Fibroblast of peridontal ligament (primary cell): ENCODE data around the gene ZNF365.
A peak's percentile ranks its signal among the peaks of the same experiment; 100 is the strongest.
"Not testable (repeated sequence)": the region's sequence is repeated elsewhere in the genome, so short reads cannot be mapped to it uniquely, and the experiment has no call there.

Experiments
- DNase-seq: peaks from one replicate; pipeline ENCODE4 v3.0.0-alpha.2; 2010; ENCODE audit errors: extremely low read depth

ZNF365 gene

DNA sequence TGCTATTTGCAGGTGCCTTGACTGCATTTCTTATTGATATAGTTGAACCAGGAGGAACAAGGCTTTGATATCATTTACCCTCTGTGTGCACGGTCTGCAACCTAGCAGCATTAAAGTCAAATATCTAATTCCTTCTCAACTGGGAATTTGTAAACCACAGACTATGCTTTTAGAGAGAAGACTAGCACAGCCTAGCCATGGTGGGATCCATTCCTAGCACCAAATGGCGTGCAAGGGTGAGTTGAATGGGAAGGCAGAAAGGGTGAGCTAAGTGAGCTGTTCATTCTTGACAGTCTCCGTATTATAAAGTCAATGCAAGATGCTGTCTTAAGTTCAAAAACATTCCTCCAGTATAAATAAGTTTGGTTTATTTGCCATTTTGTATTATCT is 2.9 kb downstream of the ZNF365 start:
- no peak for DNase-seq

DNA sequence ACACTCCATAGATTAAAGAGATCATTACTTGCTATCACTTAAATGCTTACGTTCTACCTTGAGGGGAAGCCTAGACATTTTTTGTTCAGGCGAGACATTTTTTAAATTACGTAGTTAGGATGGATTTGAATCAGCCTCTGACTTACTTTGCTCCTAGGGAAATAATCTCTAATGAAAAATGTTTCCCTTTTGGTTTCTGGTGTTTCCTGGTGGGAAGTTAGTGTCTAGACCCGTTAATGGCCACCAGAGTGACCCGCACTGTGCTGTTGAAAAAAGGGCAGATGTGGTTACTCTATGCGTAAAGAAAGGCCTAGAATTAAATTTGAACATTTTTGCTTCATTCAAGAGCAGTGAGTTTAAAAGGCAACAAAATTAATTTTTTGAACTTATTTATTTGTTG is 3.8 kb downstream of the ZNF365 start:
- no peak for DNase-seq

DNA sequence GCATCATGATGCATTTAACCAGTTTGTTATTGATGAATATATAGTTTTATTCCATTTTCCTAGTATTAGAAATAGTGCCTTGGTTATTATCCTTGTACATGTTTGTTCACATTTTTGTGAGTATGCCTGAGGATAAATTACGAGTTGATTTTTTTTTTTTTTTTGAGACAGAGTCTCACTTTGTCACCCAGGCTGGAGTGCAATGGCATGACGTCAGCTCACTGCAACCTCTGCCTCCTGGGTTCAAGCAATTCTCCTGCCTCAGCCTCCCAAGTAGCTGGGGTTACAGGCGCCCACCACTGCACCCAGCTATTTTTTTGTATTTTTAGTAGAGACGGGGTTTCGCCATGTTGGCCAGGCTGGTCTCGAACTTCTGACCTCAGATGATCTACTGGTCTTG is 4.7 kb downstream of the ZNF365 start:
- DNase-seq, result not testable (repeated sequence)

DNA sequence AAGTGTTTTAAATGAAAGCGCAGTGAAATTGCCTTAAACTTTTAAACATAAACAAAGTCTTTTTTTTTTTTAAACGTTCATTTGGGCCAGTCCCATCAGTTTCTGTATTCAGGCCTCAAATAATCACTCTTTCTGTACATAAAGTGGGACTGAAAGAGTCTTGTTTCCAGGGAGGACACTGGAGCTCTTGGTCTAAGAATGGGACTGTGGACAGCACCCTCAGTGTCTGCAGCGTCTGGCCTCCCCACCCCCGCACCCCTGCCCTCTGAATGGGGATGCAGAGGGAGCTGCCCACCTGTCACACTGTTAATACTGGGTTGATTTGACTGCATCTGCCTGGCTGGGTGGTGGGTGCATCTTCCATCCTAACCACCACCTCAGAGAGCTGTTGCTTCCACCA is 5.2 kb downstream of the ZNF365 start:
- DNase-seq, result no peak

DNA sequence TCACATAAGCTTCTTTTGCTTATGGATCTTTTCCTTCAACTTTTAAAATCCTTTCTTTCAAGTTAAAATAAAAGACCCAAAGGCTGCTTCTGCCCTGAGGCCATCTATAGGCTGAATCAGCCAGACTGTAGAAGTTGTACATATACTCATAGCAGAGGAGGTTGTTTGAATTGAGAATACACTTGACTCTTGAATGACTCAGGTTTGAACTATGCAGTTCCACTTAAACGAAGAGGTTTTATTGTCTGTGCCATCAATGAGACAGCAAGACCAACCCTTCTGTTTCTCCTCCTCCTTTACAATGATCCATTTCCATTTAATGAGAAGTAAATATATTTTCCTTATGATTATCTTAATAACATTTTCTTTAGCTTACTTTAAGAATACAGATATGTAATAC is 5.8 kb downstream of the ZNF365 start:
- DNase-seq, result peak; percentile 57

DNA sequence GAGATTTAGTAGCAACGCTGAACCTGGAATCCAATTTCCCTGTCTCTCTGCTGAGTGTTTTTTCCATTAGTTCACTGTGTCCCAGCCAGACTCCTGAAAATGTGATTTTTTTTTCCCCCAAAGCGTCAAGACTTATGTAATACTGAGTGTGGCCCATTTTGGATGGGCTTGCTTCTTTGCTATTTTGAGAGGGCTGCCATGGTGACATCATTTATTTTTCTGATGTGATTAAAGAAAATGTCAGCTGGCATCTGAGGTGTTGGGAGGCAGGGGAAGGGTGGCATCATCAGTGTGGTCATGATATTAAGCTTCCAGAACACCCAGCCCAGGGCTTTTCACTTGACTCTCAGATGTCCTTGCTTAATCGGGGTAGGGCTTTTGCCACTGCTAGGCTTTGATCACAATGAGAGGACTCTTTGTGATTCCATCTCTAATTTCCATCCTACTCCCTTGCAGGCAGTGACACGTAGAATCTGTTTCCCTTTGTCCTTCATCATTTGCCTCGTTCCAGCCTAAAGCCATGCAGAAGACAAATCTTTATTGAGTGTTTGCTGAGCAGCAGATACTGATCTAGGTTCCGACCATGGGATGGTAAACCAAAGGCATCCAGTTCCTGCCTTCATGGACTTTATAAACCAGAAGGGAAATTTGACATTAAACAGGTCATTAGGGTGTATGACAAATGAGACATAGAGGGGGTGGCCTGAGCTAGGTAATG is 7.4 kb downstream of the ZNF365 start:
- DNase-seq, result no peak

DNA sequence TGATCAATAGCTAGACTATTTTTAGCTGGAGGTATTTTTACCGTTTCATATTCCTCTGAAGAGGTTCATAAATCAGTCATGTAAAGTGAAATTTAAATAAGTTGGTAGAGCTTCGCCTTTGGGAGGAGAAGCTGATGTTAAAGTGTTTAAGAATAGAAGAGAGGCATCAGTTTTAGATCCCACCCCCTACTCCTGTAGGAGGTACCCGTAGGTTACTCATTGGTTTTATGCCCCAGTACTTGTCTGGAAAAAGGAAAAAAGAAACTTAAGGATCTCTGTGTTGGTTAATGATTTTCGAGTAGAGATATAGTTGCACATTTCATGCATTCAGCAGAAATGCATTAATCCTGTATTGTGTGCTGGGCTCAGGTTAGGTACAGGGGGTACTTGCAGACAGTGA is 8.7 kb downstream of the ZNF365 start:
- no peak for DNase-seq

DNA sequence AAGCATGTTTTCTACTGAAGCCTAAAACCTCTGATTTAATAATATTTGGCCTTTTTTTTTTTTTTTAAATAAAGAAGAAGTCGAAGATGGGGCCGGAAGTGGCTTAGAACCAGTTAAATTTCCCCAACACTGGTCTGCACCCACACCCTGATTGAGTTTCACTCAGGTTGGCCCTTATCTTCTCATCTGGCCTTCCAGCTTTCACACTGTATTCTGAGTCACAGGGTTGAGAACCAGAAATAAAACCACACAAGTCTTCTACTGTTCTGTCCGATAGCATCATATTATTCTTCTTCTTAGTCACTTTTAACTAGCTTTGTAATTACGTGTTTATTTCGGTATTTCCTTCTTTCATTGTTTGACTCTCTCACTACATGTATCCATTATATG is 9.9 kb downstream of the ZNF365 start:
- peak; percentile 33 for DNase-seq

DNA sequence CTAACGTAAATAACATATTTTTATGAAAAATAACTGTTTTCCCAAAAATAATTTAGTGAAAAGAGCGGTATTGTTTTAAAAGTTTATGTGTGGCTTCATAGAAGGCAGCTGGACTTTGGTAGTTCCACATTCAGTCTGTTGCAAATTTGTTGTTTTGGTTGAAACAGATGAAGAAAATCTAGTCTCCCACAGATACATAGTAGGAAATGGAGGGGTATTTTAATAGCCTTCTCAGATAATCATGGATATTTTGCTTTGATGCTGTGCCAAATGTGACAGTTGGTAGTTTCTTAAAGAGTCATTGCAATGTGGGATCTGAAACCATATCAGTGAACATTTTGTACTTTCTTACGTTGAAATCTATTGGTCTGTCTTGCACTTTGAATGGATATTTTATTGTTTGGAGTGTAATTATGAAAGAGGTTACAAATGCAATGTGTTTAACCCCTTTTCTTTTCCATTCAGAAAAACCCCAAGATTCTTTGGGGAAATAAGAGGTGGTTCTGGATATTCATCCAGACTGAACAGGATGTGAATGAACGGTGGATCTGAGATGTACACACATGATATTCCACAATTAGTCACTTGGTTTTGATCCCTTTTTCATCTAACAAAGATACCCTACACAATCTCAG is 10.4 kb downstream of the ZNF365 start:
- no peak for DNase-seq

DNA sequence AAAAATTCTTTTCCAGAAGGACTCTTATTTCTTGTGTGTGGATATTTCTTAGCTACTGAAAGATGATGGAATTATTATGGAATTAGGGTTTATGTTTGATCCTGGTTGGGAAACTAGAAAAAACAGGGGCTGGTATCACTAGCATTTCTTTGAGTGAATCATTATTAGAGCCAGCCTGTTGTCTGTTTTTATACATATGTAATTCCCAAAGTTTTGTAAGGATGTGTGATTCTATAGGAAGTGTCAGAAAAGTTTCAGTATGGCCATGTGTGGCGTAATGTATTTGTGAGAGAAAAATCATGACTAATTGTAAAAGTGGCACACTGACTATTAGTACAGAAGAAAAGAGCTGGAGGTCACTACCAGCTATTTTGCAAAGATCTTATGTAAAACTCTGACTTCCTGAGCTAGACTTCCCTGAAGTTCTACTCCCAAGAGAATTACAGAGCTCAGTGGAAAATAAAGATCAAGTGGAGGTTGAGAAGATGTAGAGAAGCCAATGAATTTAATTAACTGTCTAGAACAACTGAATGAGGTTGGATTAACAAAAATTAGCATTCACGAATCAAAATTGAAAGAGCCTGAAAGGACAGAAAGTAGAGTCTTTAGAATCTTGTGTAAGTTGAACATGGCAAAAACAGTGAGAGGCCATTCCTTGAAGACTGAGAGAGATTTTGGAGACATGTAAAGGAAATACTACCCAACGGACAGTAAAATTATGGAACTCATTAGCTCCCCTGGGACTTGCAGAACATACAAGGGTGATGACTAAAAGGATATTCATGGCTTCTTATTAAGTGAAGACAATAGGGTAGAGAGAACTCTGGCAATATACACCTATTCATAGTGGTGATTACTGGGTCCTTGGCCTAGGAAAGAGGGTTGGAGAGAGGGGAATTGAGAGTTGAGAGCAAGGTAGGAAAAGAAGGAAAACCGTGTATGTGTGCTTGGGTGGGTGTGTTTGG is 12.5 kb downstream of the ZNF365 start:
- peak; percentile 21 for DNase-seq

DNA sequence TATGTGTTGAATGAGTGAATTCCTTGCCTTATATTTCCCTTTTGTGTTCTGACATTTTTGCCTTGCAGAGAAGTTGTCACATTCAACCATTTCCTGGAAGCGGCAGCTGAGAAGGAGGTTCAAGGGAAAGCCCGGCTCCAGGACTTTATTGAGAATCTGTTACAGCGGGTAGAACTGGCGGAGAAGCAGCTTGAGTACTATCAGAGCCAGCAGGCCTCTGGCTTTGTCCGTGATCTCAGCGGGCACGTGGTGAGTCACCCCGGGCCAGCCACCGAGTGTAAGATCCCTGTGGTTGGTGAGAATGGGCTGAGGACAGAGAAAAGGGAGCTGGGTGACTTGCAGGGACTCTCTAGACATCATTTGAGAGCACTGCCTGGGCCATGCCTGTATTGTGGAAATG is 14.2 kb downstream of the ZNF365 start:
- DNase-seq, result no peak

DNA sequence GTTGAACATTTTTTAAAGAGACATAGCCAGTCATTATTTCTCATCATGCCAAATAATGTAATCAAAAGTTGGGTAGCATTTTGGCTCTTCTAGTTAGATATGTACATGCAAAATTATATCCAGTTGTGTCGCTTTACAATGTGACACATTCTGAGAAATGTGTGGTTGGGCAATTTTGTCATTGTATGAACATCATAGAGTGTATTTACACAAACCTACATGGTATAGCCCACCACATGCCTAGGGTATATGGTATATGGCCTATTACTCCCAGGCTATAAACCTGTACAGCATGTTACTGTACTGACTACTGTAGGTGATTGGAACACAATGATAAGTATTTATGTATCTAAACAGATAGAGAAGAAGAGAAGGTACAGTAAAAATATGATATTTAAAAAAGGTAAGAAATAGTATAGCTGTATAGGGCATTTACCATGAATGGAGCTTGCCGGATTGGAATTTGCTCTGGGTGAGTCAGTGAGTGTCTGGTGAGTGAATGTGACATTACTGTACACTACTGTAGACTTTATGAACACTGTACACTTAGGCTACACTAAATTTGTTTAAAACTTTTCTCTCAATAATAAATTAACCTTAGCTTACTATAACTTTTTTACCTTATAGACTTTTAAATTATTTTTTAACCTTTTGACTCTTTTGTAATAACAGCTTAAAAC is 16.5 kb downstream of the ZNF365 start:
- no peak for DNase-seq

DNA sequence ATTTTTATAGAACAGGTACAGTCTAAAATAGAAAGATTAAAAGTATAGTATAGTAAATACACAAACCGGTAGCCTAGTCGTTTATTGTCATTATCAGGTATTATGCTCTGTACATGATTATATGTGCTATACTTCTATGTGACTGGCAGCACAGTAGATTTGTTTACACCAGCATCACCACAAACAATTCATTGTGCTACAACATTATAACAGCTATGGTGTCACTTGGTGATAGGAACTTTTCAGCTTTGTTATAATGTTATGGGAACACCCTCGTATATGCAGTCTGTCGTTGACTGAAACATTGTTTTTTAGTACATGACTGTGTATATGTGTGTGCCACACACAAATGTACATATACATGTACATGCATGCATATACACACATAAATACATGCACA is 19.1 kb downstream of the ZNF365 start:
- DNase-seq, result no peak

DNA sequence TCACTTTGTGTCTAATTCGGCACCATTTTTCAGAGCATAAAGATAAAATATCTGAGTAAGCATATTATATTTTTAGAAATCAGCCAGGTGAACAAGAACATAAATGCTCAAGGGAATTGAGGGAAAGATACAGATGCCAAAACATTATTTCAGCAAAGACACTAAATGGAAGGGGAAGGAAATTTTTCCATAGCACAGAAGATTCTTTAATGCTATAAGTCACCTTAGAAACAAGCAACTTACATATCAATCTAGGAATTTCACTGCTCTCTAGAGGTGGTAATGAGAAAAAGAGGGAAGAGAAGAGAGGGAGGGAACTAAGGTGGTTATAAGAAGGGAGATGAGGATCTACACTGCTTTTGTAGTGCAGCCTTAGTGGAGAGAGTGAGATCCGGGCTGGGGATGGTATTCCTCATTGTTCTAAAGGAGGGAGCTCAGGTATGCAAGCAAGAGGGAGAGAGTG is 20.4 kb downstream of the ZNF365 start:
- no peak for DNase-seq

DNA sequence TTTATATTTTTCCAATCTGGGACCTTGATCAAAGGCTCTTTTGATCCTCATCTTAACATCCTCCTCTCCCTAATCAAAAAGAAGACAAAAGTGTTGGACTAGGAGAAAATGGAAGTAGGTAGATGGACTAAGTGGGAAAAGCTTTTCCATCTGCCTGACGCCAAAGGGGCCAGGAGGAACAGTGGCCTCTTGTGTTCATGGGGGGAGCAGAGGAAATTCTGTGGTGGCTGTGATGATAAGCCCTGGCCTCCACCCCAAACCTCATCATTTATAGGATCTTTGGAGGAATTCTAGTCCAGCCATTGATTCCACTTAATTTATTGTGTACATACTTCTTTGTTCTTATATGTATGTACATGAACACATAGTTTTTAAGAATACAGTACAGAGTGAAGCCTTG is 21.7 kb downstream of the ZNF365 start:
- no peak for DNase-seq

DNA sequence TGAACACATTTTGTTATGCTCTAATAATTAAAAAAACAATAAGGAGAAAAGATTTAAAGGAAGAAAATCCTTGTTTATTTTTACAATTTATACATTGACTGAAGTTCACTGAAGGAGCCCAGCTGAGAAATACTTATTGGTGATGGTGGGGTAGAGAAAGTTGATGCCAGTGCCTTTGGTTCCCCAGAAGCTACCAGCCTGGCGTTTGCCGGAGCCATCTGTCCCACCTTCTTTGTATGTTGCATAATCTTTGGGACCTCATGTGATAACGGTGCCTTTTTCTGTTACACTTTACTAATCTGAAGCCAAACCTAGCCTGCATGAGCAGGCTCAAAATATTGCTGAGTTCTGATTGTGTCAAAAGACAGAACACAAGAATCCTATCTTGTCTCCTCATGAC is 22.7 kb downstream of the ZNF365 start:
- DNase-seq, result no peak

DNA sequence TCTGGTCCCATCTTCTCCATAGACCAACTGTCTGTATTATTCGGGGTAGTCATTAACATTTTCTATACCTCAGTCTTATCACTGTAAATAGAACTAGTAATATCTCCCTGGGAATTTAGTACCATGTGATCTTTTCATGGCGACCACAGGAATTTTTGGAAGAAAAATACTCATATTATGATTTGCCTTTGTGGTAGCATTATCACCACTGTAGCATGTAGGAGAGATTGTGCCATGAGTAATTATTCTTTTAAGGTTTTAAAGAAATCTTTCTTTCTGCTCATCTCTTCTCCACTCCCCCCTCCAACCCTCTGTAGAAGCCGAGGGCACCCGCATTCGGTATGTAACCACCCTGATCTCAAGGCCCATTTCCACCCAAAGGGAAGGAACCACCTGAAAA is 25.0 kb downstream of the ZNF365 start:
- DNase-seq, result no peak

DNA sequence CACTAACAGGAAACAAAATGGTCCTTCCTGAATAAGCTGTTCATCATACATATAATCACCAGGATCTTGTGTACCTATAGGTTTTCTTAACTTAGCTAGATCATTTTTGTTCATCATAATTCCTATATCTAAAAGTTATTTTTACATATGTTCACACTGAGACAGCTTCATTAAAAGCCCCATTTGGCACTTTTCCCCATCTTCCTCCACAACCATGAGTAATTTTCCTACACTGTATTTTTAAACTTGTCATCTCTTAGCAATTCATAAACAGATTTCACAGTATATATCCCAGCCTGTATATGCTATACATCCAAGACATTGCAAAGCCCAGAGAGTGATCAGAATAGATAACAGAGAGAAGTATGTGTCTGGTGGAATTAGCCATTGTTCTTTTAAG is 28.3 kb downstream of the ZNF365 start:
- DNase-seq, result no peak

DNA sequence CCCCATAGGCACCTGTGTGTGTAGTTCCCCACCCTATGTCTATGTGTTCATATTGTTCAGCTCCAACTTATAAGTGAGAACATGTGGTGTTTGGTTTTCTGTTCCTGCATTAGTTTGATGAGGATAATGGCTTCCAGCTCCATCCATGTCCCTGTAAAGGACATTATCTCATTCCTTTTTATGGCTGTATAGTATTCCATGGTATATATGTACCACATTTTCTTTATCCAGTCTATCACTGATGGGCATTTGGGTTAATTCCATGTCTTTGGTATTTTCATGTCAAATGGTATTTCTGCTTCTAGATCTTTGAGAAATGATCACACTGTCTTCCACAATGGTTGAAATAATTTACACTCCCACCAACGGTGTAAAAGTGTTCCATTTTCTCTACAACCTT is 36.4 kb downstream of the ZNF365 start:
- not testable (repeated sequence) for DNase-seq

DNA sequence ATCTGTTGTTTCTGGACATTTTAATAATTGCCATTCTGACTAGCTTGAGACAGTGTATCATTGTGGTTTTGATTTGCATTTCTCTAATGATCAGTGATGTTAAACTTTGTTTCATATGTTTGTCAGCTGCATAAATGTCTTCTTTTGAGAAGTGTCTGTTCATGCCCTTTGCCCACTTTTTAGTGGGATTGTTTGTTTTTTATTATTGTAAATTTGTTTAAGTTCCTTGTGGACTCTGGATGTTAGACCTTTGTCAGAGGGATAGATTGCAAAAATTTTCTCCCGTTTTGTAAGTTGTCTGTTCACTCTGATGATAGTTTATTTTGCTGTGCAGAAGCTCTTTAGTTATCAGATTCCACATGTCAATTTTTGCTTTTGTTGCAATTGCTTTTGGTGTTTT is 36.8 kb downstream of the ZNF365 start:
- not testable (repeated sequence) for DNase-seq

DNA sequence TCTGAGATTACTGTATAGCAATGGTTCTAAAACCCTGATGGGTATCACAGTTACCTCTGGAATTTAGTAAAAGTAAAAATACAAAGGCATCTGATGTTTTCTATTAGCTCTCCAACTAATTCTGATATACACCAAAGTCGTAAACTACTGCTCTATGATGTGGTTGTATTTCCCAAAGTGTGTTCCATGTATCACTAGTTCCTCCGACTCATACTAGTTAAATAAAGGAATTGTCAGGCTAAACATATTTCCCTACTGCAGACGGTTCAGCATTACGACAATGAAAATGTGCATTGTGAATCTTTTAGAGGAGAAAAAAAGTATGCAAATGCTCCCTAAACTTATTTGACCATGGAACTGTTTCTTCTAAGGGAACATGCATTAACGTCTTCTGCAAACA is 38.9 kb downstream of the ZNF365 start:
- no peak for DNase-seq

DNA sequence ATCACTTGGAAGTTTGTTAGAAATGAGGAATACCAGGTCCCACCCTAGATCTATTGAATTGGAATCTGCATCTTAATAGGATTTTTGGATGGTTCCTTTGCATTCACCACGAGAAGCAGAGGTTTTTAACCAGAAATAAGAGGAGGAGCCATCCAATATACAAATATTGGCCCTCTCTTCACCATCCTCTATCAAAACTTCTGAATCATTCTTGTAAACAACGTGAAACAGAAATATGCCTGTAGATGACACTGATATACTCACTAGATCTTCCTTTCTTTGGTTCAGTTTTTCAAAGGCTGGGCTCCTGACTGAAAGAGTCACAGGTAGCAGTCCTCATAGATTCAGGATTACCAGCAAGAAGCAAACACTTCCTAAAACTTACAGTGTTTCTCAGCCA is 39.5 kb downstream of the ZNF365 start:
- DNase-seq, result no peak
